Measurements from ENCODE around the gene PPM1K.
"Not testable (repeated sequence)": the region's sequence is repeated elsewhere in the genome, so short reads cannot be mapped to it uniquely, and the experiment has no call there.

The PPM1K gene

DNA sequence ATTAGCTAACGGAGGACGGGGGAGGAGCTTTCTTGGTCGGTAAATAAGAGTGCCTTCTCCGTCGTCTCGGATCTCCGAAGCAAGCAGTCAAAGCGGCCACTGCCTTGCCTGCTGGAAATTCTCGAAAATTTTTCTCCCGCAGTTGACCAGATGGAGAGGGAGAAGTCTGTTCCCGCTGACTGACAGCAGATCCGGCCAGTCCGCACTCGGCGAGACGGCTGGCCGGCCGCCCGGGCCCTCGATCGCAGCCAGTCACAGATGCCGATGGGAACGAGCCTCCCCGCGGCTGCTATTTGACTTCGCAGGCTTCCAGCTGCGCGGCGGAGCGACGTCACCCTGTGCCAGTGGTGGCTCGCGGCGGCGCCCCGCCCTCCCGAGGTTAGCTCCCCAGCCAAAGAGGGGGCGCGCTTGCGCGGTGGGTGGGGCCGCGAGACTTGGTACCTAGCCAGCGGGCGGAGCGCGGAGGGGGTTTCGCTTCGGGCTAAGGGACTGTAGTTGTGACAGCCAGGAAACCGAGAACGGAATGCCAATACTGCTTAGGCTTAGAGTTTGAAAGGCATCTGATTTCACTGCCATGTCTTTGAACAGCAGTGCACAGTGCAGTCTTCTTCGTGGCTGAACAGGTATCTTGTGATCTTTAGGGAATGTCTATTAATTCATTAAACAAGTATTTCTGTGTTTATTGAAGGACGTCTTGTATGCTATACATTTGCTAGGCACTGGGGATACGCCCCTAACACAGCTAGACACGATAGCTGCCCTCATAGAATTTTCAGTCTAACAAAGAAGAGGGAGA is at the start of gene PPM1K:
PPM1K (minus strand) TSS at position 123 of the 796 bp plus-strand sequence. CDS start 5,978 bp downstream, outside the sequence.
- DNase-seq: peak; percentile 97 to 99 (median 98)

DNA sequence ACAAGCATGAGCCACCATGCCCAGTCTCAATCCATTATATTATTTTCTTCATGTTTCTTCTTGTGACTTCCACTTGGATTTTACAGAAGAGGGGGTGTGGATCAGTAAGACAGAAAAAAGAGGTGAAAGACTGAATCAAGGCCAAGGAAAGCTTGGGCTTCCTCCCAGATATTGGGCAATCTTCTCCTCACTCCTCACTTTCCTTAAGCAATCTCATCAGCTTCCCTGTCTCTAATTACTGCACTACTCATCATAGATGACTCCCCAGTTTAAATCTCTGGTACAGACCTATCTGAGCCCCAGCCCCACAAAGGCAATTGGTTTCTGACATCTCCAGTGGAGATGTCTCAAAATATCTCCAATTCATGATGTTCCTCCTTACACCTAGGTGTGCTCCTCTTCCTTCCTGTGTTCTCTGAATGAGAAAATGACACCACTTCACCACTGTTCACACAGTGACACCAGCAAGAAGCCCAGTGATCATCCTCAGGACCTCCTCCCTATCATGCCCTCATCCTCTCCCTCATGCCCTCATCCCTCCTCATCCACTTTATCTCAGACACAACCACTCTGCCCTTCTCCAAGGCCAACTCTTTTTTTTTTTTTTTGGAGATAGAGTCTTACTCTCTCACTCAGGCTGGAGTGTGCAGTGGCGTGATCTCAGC is 49.5 kb upstream of the PPM1K start:
- no peak for DNase-seq

DNA sequence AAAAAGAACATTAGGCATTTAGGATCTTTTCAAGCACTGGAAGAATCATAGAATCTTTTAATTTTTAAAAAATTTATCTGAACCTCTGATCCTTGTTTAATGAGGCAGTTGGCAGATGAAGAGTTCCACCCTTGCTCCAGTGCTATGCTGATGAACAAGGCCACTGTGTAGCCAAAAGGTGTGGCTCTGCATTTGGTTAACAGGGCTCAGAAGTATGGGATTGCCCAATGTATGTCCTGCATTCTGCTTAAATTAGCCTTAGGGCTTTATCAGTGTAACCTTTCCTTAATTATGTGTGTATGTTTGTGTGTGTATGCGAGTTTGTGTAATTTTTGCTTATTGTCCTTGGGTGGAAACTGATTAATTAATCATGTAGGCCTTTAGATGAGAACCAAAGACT is 43.3 kb upstream of the PPM1K start:
- no peak for DNase-seq

DNA sequence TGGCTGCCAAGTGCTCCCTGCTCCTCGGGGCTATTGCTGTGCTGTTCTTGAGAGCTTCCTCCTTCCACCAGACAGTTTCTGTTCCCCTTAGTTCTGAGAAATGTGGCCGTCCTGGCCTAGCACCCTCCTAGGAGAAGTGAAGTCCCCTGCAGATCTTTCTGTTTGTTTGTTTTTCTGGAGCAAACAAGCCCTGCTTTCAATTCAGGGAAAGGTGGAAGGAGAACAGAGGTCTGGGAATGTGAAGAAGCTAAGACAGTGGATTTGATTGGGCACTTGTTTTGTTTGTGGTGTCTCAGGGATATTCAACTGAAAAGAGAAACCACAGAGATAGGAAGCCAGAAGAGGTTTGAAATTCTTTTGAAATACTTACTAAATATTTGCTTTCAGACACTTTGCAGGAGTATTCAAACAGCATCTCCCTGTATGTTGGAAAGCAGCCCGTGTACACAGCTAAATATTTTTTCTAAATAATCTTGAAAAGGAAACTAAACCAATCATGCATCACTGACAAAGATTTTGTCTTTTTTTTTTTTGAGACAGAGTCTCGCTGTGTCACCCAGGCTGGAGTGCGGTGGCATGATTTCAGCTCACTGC is 36.5 kb upstream of the PPM1K start:
- no peak for DNase-seq

DNA sequence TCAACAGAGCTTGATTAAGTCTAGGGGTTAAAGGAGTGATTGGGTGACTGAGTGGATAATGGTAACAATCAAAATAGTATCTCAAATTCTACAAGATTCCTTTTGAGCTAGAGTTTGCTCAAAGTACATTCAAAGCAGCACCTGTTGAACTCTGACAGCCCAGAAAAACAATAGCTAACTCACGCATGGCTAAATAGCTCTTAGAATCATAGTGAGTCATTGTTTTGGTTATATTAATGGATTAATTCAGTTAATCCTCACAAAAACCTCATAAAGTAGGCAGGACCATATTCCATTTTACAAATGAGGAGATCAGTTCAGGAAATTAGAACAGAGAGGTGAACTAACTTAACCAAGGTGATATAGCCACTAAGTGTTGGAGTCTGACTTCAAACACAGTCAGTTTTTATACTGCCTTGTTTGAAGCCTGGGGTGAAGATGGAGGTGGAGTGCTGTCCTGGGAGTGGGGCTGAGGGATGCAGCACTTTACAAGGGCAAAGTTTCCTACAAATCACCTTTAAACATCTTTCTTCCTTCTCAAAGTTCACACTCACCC is 35.9 kb upstream of the PPM1K start:
- DNase-seq: no peak

DNA sequence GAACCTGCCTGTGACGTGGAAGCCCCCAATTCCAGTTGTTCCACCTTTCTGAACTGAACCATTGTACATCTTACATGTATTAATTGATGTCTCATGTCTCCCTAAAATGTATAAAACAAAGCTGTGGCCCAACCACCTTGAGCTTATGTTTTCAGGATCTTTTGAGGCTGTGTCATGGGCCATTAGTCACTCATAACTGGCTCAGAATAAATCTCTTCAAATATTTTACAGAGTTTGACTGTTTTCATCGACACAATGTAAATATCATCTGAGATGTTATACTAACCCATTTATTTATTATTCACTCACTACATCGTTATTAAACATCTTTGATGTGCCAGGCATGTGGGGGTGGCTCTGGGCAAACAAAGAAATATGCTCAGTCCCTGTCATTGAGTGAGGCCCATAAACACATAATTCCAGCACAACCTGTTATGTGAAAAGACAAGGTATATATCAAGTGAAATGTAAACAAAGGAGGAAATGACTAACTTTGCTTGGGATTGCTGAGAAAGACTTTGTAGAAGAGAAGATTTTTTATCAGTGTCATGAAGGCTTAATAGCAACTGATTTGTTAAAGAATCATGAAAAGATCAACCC is 34.5 kb upstream of the PPM1K start:
- DNase-seq: no peak

DNA sequence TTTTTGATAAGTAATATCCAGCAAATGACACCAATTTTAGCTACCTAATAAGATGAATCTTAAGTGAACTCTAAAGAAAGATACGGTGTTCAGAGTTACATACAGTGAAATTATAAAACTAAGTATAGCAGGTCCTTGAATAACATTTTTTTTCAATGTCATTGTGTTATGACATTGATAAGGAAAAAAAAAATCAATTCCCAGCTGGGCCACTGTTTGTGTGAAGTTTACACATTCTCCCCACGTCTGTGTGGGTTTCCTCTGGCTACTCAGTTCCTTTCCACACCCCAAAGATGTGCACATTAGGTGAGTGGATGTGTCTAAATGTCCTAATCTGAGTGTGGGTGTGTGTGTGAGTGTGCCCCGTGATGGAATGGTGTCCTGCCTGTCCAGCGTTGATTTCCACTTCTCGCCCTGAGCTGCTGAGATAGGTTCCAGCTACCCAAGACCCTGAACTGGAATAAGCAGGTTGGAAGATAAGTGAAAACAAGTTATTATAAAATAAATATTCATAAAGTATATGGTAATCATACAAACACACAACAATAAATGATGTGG is 31.2 kb upstream of the PPM1K start:
- no peak for DNase-seq

DNA sequence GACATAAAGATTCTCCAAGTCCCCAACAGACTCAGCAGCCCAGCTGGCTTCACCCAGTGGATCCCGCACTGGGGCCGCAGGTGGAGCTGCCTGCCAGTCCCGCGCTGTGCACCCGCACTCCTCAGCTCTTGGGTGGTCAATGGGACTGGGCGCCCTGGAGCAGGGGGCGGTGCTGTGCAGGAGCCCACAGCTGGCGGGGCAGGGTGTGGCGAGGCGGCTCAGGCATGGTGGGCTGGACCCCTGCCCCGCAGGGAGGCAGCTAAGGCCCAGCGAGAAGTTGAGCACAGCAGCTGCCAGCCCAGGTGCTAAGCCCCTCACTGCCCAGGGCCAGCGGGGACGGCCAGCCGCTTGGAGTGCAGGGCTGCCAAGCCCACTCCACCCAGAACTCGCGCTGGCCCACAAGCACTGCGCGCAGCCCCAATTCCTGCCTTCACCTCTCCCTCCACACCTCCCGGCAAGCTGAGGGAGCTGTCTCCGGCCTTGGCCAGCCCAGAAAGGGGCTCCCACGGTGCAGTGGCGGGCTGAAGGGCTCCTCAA is 28.8 kb upstream of the PPM1K start:
- not testable (repeated sequence) for DNase-seq

DNA sequence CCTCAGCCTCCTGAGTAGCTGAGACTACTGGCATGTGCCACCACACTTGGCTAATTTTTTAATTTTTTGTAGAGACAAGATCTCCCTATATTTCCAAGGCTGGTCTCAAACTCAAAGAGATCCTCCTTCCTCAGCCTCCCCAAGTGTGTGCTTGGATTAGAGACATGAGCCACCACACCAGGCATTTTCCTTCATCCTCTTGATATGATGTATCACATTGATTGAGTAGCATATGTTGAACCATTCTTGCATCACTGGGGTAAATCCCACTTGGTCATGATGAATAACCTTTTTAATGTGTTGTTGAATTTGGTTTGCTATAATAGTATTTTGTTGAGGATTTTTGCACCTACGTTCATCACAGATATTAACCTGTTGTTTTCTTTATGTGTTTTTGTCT is 24.2 kb upstream of the PPM1K start:
- no peak for DNase-seq

DNA sequence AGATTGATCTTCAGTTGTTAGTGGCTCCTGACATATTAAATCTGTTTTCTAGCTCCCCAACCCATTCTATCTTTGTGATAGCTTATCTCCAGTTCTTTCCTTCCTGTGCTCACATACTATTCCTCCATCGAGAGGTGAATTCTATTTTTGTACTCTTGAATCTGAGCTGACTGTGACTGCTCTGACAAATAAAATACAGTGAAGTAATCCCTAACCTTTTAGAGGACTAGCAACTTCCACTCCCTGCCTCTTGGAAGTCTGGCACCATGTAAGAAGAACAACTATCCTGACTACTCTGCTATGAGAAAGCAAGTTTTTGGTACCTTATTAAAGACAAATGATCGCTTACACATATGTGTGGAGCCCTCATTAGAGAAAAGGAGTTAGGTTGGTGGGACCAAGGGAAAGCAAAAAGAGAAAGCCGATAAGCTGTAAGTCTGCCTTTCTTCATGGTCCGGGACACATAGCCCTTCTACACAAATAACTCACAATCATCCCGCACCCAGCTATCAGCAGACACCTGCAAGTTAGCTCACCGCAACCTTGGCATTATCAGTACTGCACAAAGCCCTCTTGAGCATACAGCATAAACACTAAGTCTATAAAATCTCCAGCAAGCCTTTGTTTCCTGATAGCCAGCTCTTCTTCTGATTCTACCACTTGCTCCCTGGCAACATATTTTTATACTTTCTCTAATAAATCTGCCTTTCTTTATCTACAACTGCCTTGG is 13.5 kb upstream of the PPM1K start:
- no peak for DNase-seq

DNA sequence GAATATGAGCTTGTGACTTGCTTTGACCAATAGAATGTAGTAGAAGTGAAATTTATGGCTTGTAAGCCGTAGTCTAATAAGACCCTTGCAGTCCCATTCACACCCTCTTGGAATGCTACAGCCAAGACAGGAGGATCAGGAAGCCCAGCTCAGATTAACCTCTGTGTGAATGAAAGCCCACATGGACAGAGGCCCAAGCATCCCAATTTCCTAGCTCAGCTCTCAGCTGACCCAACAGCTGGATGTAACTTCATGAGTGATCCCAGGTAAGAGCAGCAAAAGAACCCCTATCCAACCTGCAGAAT is 12.8 kb upstream of the PPM1K start:
- DNase-seq: no peak

DNA sequence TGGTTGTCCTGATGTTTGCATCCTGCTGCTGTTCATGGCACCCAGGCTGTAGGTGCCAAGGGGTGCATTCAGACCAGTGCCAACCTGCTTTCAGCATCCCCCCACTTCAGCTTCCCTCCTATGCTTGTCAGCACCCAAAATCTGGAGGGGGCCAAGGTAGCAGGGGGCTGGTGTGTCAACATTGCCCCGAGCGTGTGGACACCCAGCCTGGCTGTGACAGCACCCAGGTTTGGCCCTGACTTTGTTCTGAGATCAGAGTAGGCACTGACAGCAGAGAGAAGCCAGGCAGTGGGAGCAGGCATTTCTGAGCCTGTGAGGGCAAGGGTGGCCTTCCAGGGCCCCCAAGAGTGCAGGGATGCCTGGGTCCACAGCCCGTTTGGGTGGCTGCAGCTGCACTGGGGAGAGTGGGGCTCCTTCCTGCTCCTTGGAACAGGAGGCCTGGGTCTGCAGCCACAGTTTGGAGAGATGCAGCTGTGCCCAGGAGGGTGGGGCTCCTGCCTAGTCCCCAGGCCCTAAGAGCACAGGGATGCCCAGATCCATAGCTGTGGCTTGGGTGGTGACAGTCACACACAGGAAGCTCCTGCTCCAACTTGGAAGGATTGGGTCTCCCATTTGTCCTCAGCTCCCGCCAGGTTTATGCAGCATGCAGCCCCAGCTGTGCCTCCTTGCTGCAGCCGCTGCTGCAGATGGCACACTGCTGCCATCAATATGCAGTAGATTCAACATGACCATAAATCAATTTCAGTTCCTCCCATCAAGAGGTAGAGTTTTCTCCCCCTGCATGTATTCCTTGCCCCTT is 12.3 kb upstream of the PPM1K start:
- no peak for DNase-seq

DNA sequence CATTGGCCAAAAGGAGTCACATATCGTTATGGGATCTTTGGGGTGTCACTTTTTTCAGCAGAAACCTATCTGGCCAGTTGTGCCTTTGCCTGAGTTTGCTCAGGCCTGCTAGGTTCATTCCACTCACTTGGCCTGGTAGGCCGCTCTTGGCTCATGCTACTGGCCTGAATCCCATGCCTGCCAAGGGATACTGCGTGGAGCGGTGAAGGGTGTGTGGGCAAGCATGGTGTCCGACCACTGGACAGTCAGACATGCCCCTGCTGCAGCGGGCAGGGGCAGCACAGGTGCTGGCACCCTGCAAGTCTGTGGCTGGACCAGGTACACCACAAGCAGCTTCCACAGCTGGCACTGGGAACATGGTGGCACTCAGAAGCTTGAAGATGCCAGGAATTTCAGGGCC is 11.3 kb upstream of the PPM1K start:
- no peak for DNase-seq

DNA sequence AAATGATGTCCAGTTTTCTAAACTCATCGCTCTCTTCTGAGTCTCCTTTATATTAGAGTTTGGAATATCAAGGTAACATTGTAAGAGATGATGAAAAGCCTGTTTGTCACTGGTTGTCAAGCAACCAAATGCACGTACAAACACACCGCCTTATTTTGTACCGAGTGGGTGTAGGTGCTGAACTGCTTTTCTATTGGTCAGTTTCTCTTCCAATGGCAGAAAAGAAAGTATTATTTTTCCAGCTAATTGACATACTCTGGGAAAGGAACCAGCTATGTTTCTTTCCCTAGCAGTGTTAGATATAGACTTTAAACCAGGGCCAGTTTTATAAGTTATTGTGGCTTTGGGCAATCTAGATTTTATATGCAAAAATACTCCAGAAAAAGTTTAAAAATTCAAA is 6.6 kb upstream of the PPM1K start:
- no peak for DNase-seq

DNA sequence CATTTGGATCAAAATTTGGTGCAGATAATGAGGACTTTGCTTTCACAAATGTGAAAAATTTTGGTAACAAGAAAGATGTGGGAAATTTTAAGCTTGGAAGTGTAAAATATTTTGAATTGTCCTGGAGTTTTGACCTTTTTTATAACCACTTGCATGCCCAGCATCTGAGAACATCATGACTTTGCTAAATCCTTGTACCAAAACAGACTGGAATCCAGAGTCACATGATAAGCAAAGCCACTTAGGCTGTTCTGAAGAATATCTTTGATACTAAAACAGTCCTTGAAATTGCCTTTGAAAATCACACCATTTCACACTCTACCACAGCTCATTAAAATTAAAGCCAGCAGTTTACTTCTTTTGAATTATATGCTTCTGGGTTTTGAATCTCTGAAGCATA is 2.5 kb upstream of the PPM1K start:
- DNase-seq: no peak

DNA sequence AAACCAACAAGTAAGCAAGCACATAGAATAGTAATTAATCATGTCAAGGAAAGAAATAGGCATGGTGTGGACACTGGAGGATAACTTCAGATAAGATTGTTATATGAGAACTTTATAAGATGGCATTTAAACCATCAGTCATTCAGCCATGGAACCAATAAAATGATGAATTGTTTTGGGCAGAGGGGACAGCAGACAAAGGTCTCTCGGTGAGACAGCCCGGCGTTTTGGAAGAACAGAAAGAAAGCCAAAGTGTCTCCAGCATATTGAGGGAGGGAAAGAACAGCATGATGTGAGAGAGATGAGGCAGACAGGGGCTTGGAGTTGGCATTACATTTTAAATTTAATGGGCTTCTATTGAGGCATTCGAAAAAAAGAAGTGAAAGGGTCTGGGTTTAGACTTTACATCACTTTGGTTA is 883 bp upstream of the PPM1K start:
- no peak for DNase-seq

DNA sequence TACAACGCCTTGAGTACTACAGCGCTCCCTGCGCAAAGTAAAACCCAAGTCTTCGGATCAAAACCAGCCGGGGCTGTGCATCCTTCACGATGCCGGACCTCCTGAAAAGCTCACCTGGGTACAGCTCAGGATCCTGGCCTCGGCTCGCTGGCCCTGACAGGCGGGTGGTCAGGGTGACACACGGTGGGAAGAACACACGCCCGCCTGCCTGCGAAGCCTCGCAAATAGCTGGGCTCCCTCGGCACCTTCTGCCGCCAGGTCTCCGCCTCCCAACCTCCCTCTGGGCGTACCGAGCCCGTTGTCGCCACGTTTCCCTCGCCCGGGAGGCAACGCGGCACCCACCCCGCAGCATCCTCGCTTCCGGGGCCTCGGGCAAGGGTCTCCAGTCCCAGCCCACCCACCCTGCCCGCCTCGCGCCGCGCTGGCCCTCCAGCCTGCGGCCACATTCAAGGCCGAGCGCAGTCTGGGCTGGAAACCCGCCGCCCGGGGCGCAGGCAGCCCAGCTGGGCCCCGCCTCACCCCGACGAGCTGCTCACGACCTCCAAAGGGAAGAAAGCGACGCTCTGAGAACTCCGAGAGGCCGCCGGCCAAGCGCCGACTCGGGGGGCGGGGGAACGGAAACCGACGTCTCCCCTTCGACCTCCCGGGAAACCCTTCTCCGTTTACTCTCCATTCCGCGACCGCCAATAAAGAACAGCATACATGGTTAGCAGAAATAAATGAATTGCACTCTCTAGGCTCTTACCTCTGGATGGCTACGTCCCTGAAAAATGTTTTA is 511 bp downstream of the PPM1K start:
- peak; percentile 35 to 52 (median 43) for DNase-seq

DNA sequence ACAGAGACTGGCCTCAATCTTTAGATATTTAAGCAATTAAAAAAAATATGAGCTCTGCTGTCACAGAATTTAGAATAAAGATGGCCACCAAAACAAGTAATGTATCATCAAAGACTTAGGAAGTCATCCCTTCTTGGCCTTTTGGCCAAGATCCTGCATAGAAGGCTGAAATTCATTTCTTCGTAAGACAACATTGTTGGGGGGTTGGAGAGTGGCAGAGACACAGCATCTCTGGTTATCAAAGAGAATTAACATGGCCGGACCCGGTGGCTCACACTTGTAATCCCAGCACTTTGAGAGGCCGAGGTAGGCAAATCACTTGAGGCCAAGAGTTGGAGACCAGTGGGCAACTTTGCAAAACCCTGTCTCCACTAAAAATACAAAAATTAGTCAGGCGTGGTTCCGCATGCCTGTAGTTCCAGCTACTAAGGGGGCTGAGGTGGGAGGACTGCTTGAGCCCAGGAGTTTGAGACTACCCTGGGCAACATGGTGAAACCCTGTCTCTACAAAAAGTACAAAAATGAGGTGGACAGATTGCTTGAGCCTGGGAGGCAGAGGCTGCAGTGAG is 4.0 kb downstream of the PPM1K start:
- DNase-seq: no peak

DNA sequence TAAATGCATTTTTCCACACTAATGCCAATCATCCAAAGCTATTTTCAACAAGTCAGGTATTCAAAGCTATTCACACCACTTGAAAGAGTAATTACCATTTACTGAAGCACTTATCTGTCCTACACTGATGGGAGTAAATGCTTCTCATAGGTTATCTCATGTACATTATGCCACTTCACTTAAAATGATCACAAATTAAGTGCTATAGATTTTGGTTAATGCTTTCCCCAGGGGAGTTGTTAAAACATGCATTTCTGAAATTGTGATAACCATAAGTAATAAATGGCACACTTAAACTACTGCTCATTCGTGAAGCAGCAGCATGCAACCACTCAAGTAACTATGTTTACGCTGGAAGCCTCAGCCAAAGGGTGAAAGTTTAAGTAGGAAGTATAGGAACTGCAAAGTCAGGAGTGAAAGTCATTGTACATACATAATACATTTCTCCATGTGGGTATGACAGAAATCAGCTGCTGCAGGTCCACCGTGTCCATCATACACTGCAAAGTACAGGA is 6.6 kb downstream of the PPM1K start:
- no peak for DNase-seq

Data from activated CD4-positive, CD25-positive, alpha-beta regulatory T cell (primary cell).